GM10847 (cell line): ENCODE measurements around the gene NDP.

Experiments used
- POLR2A ChIP-seq: IDR thresholded peaks from 2 replicates; pipeline ENCODE4 v1.6.1; 2011; ENCODE audit not compliant: insufficient read length; ENCODE audit errors: extremely low read depth

NDP gene

DNA sequence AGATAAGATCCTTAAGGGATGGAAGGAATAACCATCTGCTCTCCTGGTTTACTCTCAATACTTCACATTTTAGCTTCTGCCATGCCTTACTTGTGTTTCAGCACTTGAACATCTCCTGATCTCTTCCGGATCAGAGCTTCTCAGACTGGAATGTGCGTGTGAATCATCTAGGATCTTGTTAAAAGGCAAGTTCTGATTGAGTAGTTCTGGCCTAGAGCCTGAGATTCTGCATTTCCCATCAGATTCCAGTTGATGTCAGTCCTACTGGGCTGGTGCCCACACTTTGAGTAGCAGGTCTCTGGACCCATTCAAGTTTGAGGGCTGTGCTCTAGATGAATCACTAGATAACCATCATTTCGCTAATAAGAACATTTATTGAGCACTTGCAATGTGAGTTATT is 20.0 kb downstream of the NDP start:
- no peak for TF ChIP-seq POLR2A

DNA sequence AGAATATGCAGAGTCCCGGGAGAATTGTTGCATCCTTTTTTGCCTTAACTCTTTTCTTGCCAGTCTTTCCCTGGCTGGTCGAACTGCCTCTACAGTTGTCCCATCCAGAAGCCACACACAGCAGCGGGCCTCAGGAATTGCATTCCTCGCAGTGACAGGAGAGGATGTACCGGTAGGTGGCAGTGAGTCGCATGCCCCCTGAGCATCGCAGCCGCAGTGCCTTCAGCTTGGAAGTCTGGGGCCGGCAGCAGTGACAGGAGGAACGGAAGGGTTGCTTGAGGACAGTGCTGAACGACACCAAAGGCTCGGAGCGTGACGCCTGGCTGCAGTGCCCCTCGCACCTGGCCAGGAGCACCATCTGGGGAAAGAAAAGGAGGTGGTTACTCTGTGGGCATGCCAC is 23.5 kb downstream of the NDP start:
- no peak for TF ChIP-seq POLR2A

DNA sequence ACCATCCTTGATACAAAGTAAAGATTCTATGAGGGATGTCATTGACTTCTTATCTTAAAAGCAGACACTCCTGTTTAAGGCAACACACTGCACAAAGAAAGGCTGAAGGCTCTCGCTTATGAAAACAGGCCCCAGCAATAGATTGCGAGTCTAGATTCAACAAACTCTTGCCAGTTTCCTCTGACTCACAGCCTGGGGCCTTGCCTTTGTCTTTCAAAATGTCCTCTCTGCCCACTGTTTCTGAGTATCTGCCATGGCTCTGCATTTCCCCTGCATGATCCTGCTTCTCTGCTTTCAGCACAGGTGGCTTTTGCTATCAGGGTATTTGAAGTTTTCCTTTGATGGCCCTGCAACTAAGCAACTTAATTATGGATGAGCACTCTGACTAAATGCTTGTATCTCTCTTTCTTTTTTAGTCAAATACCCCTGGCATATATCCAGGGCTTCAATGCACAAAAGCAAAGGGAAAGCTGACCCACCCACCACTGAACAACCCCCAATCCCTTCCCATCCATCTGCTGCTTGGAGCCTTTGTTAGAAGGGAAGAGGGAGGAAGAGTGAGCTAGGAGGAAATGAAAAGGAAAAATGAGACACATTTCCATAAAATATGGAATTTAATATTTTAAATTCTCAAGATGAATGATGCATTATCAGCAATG is 32.2 kb downstream of the NDP start:
- no peak for TF ChIP-seq POLR2A

DNA sequence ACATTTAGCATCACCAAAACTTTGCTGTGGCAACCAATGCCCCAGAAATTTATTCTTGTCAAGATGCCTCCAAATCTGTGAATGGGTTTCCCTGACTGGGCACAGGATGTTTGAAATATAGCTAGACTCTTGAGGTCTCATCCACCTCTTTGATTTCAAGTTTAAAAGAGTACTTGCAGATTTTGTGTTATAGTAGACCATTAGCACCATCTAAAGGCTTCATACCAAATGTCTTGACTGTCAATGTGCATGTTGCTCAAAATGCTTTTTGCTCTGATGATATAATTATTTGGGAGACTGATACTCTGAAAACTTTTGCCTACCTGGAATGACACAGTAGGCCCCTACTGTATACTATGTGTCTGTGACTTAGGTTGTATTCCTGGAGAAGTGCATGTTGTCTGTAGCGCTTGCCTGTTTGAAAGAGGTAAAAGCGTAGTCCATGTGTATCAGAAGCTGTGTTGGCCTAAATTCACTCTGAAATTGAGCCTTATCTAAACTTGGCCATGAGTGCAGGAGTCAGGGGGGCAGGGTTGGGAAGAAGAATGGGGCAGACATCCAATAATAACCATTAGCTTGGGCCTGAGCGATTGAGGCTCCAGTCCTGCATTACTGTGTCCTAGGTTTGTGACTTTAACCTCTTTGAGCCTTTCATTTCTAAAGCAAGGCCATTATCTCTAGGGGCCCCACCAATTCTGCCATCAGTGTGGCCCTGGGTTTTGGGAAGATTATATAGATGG is 33.8 kb downstream of the NDP start:
- TF ChIP-seq POLR2A, result no peak

DNA sequence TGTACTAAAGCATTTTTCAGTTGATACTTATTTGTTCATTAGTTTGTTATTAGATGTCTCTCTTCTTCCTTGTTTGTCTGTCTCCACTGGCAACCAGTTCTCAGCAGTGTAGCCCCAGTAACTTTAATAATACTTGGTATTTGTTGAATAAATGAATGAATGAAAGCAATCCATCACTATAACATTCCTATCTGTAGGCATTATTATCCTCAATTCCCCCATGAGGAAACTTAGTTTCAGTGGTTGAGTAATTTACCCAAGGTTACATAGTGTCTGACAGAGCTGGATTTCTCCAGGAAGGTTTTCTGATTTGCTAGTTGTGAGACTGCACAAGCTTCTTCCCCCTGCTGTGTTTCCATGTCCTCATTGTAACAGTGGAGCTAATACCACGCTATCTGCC is 63.2 kb downstream of the NDP start:
- TF ChIP-seq POLR2A, result no peak

DNA sequence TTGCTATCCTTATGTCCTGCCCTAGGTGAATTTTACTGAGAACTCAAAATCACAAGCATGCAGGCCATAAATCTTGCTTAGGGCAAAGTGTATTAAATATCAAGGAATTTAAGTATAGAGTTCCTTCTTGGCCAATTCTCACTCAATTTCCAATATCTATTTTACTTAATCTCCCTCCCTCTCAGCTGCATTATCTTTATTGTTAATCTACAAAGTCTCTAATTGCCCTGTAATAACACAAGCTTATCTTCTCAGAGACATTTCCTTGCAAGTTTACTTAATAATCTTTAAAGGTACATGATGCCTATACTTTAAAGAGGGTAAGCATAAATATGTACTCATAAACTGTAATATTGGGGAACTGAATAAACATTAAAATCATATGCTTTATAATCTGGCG is 64.0 kb downstream of the NDP start:
- no peak for TF ChIP-seq POLR2A

DNA sequence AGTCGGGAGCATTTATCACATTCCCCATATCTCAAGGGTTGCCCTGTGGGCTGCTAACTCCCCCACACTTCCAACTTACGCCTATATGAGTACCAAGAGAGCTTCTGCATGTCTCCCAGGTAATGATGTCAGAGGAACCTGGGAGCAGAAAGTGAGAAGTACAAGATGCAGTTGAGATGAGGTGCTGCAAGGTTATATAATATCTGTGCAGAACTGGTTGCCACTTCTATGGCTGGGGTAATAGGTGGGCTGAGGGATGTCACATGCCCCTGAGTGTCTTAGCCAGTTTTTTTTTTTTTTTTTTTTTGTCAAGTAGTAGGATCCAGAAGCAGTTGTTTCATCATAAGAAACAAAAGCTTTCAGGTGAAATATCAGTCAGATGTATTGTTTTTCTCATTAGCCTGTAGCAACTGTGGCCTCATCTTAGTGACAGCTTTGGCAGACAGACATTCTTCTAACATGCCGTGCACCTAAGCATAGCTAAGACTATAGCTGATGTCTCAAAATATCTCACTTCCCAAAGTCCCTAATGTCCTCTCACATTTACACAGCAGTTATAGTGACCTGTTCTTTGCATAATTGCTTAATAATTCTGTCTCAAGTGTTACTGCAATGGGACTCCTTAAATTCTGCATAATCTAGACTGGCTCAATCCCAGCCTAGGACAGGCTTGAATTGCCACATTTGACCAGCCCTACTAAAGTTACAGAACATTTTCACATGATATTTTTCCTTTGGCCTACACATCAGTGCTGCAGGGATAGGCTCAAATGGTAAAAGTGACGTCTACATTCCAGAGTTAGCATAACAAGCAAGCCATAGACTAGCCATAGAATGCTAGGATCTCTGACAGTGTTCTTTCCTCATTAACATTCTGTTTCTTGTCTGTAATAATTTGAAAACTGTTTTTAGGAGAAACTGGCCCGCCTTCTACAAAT is 73.0 kb downstream of the NDP start:
- TF ChIP-seq POLR2A, result no peak
